AG20443 (cell line): ENCODE results near the gene EXOSC1.
"Not testable (repeated sequence)": the region's sequence is repeated elsewhere in the genome, so short reads cannot be mapped to it uniquely, and the experiment has no call there.

ENCODE experiments used
- DNase-seq: peaks from one replicate; pipeline ENCODE4 v3.0.0; 2012; ENCODE audit warnings: low spot score, mixed read lengths

EXOSC1 gene, protein sequence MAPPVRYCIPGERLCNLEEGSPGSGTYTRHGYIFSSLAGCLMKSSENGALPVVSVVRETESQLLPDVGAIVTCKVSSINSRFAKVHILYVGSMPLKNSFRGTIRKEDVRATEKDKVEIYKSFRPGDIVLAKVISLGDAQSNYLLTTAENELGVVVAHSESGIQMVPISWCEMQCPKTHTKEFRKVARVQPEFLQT

DNA sequence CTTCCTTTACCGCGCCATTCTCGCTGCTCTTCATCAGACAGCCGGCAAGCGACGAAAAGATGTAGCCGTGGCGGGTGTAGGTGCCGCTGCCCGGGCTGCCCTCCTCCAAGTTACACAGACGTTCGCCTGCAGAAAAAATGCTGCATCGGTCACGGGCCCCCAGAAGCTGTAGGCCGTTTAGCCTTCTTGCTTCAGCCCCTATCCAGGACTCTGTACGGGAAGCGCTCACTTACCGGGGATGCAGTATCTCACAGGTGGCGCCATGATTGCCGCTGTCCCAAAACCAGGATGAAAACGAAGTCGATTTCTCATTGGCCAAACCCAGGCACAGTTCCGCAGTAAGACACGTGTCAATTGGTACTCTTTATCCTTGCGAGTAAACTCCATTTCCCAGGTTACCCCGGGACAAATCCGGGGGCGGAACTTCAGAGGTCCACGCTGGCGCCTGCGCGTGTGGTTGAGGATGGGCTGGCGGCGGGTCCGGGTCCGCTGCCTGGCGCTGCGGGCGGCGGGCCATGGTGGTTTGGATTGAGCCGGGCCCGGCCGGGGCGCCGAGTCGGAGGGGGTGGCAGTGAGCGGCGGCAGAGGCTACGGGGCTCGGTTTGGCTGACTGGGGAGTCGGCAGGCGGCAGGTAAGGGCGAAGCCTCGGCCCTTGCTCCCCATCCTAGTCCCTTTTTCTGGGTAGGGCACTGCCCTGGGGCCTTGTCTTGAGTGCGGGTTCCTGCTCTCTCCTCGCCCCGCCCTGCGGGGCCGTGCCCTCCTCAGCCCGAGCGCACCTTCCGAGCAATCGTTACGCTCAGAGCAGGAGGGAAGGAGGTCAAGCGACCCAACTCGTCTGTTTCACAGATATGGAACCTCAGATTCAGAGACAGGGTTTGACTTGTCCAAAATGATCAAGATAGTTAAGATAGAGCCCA lies at the start of gene EXOSC1, which contains the start of gene ZDHHC16:
TSS of gene EXOSC1 (minus strand) at position 285 of the 918 bp plus-strand sequence. CDS start at position 264, 21 bp downstream.
TSS of gene ZDHHC16 (plus strand) at position 454 of the 918 bp plus-strand sequence. CDS start 5,501 bp downstream, outside the sequence.
- DNase-seq, result peak; percentile 98

DNA sequence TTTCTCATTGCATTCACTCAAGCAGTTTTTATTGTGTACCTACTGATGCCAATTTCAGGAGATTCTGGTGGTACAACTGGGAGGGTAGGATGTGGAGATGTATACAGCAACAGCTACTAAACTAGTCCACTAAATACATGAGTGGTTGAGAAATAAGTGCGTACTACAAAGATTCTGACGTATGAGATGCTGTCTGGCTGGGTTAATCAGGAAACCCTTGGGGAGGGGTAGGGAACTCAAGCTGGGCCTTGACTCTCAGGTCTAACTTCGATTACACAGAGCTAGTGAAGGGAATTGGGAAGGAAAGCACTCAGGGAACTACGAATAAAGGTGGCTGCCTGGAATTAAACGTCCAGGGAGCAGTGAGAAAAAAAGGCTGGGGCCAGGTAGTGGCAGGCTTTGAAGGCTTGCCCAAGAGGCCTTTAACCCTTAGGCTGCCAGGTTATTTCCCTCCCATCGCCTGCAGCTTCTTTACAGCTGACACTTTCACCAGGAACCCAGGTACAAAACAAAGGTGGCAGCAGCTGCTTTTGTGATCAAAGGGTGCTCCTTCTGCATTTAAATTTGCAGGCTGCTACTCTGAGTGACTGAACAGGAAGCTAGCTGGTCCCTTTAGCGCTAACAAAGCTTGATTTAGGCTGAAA lies 49.2 kb upstream of the EXOSC1 start:
- DNase-seq, result no peak

DNA sequence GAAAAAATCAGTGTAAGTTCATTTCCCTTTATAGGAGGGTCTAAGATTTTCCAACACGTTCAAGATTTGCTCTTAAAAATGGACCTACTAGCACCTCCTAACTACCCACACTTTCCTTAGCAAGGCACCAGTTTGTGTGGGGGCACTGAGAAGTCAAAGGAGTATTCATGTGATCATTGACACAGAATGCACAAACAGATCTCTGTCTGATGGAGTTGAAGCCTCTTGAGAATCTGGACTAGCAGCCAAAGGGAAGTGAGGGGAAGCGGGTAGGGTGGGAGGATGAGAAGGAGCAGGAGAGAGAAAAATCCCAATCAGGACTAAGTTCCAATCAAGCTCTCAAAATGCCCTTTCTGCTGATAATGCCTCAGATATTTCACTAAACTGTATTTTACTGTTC lies 48.3 kb upstream of the EXOSC1 start:
- DNase-seq, result no peak

DNA sequence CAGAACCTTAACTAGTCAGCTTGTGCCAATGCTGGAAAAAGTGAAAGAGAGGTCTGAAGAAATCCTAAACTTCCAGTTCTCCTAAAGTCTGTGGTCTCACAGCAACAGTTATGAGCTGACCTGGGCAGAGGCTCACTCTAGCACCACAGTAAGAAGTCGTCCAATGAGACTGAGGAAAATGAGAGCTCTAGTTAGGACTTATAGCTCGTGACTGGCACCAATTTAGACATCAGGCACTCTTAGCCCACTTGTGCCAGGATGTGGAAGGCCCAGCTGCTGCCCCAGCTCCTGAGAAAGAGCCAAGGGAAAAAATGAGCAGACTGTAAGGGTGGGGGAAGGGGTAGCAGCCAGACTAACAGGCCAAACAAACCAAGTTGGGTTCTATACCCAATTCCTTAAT lies 44.8 kb upstream of the EXOSC1 start:
- no peak for DNase-seq

DNA sequence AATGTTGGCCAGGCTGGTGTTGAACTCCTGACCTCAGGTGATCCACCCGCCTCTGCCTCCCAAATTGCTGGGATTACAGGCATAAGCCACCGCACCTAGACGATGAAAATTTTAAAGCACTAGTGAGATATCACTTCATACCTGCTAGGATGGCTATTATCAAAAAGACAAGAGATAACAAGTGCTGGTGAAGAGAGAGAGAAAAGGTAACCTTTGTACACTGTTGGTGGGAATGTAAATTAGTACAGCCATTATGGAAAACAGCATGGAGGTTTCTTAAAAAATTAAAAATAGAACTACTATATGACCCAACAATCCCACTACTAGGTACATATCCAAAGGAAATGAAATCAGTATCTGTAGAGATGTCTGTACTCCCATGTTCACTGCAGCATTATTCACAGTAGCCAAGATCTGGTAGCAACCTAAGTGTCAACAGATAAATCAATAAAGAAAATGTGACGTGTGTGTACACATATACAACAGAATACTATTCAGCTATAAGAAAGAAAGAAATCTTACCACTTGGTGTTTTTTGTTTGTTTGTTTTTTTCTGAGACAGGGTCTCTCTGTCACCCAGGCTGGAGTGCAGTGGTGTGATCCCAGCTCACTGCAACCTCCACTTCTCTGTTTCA lies 40.0 kb upstream of the EXOSC1 start:
- no peak for DNase-seq

DNA sequence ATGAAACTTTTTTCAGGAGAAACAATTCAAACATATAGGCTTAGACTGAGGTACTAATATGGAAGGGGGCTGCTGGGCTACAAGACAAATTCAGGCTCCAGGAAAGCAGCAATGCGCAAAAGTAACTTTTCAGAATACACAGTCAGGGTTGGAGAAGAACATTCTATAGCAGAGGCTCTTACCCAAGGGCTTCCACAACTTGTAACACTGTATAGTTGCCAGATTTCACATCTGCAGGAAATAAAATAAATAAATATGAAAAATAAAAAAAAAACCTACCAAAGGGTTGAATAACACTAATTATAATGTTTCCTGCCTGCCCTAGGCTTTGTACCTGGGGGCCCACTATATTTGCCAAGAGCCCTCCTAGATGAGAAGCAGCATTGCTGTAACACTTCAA lies 38.1 kb upstream of the EXOSC1 start:
- no peak for DNase-seq

DNA sequence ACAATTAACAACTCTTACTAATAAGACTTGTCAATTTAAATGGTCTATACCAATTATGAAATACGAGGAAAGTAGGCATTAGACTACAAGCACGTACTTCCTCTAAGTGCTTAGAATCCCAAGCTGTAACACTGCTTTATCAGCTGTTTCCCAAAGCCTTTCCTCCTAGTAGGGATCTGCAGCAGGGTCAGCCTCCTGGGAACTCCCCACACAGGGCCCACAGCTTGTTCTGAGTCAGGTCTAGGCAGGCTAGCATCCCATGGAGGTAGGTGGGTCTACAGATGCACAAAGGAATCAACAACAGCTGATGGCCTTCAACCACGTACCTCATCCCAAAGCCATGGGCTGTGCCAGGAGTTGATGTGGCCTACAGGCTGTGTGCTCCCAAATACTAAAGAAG lies 37.7 kb upstream of the EXOSC1 start:
- no peak for DNase-seq

DNA sequence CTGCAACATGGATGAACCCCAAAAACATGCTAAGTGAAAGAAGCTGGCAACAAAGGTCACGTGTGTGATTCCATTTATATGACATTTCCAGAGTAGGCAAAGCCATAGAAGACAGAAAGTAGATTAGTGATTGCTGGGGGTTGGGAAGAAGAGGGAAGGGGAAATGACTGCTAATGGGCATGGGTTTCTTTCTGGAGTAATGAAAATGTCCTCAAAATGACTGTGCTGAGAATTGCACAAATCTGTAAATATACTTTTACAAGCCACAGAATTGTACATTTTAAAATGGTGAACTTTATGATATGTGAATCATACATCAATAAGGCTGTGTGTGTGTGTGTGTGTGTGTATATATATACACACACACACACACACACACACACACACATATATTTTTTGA lies 36.6 kb upstream of the EXOSC1 start:
- no peak for DNase-seq

DNA sequence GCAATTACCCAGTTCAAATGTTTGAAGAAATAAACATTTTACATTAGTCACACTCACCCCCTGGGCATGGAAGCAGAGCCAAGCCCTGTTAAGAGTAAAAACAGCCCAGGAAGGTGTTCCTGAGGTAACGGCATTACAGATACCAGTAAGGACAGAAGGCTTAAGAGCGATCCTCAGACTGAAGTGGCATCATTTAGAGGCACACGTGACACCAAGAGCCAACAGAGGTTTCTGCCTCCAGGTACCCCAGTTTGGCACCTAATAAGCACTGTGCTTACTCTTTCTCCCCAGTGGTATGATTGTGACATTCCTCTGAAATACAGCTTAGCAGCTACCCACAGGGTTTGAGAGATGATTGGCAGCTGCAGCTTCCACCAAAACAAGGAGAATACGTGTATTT lies 35.3 kb upstream of the EXOSC1 start:
- no peak for DNase-seq

DNA sequence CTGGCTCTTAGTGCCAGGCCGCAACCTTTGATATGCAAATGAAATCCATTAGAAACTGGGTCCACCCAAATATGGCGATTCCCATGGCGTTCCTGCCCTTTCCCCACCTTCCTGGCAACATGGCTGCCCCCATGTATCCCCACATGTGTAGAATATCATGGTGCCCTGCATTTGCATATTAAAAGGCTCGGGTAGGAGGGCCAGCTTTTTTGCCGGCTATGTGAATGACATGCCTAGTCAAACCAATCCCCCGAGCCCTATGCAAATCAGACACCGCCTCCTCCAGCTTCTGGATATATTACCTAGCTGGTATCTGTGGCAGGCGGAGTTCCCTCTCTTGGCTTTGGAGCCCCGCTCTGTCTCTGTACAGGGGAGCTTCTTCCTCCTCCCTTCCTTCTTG lies 34.1 kb upstream of the EXOSC1 start:
- DNase-seq, result no peak

DNA sequence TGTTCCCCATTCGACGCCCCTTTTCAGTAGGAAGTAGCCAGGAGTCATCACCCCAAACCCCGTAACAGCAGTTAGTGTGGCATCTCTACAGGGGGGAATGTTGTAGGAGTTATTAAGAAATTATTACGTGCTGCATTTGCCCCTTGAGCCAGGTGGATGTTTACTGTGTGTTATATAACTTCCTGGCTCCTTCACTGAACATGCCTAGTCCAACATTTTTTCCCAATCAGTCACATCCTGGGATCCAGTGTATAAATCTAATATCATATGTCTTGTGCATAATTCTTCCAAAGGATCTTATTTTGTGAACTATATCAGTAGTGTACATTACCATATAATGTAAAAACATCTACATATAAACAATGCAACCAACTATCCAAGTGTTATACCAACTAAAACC lies 33.6 kb upstream of the EXOSC1 start:
- DNase-seq, result not testable (repeated sequence)

DNA sequence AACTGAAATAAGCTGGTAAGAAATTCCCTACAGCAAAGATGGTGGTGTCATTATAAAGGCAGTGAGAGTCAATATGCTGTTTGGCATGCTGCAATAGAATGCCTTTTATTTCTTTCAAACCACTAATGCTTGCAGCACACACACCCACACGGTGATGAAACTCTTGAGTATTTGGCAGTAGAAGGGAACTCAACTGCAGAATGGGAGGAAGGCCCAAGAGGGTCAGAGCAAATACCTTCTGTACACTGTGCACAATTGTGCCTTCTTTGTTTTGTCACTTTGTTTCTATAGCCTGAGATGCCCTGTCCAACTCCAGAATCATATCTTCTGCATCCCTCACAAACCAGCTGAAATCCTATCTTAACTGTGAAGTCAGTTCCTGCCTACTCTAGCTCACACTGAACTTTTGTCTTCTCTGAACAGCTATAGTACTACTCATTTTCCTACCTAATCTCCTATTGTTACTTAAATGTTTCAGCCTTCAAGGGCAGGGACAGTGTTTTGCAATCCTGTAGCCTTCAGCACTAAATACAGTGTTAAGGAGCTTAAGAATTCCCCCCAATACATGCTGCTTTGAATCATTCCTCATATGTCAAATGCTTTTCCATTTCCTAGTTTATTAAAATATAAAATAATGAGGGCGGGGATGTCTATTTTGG lies 30.3 kb upstream of the EXOSC1 start:
- peak; percentile 80 for DNase-seq

DNA sequence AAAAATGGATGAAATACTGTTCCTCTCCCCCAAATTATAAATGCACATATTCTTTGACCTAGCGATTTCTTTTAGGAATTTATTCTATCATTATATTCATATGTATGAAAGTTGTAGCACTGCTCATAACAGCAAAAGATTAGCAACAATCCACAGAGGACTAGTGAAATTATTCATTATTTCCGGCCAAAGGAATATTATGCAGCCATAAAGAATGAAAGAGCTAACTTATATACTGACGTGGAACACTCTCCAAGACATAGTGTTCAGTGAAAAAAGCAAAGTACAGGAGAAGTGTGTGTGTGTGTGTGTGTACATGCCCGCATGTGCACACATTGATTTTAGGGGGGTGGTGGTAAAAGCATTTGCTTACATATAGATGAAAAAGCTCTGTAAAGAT lies 29.1 kb upstream of the EXOSC1 start:
- DNase-seq, result no peak

DNA sequence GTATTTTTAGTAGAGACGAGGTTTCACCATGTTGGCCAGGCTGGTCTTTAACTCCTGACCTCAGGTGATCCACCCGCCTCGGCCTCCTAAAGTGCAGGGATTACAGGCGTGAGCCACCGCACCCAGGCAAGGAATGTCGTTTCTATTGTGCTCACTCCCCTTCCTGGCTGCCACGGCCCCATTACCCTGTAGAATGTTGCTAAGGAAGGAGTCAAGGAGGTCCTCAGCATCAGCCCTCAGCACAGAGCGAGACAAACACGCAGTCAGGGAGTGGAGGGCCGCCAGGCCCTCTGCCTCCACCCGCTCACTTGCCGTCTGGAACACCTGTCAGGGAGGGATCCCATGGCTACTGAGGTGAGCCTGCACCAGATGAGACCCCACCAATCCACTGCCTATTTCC lies 23.0 kb upstream of the EXOSC1 start:
- DNase-seq, result peak; percentile 4

DNA sequence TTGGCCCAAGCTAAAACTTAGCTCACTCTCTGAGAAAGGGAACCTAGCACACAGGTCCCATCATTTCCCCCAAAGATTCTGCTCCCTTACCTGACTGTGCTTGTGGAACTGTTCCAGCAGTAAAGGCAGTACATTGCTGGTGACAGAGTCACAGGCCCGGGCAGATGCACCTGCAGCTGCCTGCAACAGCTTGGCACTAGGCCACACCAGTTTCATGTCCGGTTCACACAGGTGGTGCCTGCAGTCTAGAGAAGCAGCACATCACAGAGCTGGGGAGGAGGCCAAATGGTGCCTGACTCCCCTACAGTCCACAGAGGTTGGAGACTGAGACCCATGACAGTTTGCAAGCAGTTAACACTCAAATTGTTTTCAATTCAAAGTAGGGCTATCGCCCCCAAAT lies 22.4 kb upstream of the EXOSC1 start:
- no peak for DNase-seq

DNA sequence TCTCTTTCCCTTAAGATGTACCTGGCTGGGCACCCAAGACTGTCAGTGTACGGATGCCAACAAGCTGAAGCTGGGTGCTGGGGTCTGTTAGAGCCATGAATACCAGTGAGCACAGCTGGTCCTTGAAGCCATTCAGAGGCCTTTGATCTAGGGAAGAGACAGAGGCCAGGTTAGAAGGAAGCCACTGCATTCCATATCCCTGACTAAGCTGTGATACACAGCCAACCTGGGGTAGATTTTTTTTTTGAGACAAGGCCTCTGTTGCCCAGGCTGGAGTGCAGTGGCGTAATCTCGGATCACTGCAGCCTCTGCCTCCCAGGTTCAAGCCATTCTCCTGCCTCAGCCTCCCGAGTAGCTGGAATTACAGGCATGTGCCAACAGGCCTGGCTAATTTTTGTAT lies 20.9 kb upstream of the EXOSC1 start:
- peak; percentile 11 for DNase-seq

DNA sequence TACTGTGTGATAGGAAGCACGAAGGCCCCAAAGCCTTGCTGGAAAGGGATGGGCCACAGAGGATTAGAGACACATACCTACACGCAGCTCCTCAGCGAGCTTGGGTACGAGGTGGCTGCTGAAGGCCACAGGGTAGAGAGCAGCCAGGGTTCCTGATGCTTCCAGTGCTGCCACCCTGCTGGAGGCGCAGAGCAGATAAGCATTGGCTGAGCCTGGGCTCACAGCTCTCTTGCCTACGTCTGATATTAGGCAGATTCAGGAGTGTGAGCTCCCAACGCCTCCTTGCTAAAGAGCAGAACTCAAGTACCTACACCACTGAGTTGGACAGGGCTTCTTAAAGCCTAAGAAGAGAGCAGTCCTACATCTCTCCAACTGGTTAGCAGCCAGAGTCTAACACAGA lies 20.2 kb upstream of the EXOSC1 start:
- DNase-seq, result peak; percentile 5

DNA sequence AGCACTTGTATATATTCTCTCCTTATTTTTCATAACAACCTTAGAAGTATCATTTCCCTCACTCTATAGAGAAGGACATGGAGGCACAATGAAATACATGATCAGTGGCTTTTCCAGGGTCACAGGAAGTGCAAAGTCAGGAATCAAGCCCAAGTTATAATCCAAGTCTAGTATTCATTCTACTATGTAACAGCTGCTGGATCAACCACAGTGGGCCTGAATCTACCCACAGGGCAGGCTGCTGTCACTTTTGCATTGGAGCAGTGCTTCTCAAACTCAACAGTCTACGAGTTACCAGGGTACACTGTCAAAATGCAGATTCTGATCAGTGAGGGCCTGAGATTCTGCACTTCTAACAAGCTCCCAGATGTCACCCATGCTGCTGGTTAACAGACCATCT lies 18.4 kb upstream of the EXOSC1 start:
- peak; percentile 18 for DNase-seq

DNA sequence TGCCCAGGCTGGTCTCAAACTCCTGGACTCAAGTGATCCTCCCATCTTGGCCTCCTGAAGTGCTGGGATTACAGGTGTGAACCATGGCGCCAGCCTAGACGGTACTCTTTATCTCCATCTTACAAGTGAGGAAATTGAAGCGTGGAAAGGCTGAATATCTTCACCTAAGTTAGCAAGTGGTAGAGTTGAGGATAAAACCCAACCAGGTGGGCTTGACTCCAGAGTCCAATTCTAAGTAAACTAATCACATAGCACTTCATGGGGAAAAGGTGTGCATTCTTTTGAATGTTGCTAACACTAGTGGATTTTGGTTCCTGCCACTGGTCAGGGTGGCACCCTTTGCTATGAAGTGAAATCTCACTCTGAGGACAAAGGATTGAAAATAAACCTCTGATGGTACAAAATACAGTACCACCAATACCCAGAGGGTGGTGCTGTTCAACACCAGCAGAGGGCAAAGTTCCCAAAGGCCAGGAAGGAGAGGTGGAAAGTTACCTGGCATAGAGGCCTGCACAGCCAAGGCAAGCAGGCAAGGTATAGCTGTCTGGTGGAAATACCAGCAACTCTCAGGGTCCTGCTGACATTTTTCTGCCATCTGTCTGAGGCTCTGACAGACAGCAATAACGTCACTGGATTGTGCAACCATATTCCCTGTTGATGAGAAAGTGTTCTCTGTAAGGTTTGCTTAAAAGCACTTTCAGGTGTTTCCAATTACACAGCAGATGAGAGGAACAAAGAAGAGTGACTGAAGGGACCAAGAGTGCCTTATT lies 17.7 kb upstream of the EXOSC1 start:
- DNase-seq, result peak; percentile 67

DNA sequence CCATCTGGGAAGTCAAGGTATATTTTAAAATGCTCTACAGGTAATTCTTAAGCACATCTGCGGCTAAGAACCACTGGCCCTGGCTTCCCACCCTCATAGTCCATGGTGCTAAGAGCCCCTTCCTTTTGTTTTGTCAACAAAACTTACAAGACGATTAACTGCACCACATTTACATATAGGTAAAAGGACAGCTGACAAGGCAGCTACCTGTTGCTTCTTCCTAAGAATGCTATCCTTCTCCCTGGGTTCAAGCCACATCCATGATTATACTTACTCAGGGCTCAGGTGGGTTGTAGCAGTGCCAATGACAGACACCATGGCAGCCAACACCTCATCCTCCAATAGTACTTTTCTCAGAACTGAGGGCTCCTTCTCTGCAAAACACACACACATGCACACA lies 16.5 kb upstream of the EXOSC1 start:
- DNase-seq, result no peak

DNA sequence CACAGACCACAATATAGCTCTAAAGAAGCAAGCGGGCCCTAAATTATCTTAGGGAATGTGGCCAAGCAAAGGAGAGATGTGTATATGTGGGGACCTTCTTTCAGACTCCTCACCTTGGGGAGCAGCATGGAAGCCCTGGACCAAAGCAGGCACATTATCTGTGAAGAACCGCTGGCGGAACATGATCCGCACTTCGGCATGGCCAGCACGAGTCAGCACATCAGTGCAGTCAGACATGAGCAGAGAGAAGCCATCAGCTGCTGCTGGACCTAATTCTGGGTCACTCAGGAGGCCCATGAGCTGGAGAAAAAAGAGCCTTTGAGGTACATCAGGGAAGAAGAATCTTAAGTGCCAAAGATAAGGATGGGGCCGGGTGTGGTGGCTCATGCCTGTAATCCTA lies 14.1 kb upstream of the EXOSC1 start:
- DNase-seq, result no peak
